Measurements from ENCODE around the gene RFX1.

GRCh38 chr19:14054721-14055120, 48.6 kb upstream of the RFX1 start:
- TF ChIP-seq CTCF (IDR thresholded peaks at IDR 0.05) (no peak), POLR2AphosphoS5 (IDR thresholded peaks at IDR 0.05) (no peak)

All from esophagus muscularis mucosa (tissue), 3 donors.